Hypothalamus (tissue), 51 donors: ENCODE results near the gene ASCC3.

Source experiments
- DNase-seq, 51 donors: peaks; one replicate each; lab custom pipeline; 2025; lab: John Stamatoyannopoulos, UW

Gene ASCC3

DNA sequence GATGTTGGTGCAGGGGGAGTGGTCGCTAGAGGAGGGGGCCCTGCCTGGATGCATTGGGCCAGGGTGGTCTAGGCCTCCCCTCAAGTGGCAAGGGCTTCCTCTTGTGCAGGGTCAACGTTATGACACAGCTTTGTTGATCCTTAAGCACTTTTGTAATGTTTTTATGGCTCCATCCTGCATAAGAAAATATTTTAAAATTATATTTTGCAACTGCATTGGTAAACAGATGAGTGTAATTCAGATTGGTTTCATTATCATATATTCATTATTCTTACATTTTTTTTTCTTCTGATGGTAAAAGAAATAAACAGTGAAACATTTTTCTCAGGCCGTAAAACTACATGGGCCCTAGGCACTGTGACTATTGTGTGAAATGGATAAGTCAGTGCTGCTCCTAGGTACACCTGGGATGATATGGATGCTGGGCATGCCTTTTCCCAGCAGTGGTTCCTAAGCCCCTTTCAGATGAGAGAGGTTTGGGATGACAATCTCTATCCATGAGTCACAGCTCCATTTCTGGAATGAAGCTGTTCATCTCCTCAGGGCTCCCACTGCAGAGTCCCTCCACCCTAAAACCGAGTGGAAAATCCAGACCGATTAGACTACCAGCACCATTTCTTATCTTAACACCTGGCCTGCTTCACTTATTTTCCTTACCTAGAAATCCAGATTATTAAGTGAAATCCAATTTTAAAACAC, 410.6 kb downstream of the ASCC3 start:
- no peak for DNase-seq

- DNase-seq: no peak
These were observed 411.8 kb downstream of the ASCC3 start for GRCh38 chr6:100469101-100469859.

DNA sequence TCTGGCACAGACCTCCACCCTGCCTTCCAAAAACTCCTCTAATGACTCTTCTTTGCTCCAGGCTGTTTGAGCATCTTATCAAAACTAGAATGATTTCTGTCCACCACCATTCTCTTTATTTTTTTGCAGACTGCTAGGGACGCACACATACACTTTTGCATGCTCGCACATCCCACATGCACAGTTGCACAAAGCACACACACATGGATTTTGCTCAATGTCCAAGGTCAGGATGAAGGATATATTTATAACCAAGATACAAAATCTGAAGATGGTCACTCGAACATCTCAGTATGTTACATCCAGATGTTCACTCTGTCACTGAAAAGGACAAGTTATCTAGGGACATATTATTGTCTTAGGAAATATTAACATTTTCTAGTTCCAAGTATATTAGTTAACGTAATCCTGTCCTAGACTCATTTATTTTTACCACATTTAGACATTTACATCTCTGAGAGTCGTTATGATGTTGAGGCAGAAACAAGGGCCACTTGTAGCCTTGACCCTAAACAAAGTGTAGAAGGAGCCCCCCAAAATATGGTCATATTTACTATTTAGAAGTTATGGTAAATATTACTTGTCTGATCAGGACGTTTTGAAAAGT, 413.0 kb downstream of the ASCC3 start:
- DNase-seq: no peak

GRCh38 chr6:100467129-100468015, 413.8 kb downstream of the ASCC3 start:
- DNase-seq: no peak

- DNase-seq: no peak
These were observed 414.6 kb downstream of the ASCC3 start for GRCh38 chr6:100466410-100467128.

DNA sequence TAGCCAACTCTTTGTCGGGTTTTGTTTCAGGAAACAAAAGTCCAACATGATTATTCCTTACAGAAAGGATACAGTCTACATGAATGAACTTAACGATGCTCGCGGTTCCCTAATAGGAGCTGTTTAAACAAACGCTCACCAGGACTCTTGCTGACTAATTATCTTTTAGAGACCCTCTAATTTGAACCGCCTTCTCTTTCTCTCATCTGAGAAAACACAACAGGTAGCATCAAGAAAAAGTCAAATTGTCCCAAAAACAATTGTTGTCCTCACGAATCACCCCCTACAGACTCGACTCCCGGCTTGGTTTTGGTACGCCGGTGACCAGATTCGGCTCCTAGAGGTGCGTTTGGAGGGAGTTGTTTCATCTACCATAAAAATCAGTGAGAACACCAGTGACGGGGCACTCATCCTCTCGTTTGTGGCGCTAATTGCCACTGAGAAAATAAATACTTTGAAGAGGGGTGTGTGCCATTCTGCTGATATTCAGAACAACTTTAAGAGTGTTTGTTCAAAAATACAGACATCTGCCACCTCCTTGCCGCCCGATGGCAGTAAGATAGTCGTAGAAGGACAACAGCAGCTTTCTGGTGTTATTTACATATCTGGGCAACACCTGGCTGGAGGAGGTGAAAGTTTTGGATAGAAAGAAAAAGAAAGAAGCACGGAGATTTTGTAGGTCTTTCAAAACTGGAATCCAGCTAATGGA, 415.3 kb downstream of the ASCC3 start:
- no peak for DNase-seq

- DNase-seq: peak in 12 of 51 donors; percentile 1 to 51 (median 17)
These were observed 416.0 kb downstream of the ASCC3 start, which contains the start of gene SIM1 for GRCh38 chr6:100464903-100465700. Gene SIM1 (minus strand): TSS chr6:100464921. CDS start chr6:100463468, 1,453 bp downstream.

DNA sequence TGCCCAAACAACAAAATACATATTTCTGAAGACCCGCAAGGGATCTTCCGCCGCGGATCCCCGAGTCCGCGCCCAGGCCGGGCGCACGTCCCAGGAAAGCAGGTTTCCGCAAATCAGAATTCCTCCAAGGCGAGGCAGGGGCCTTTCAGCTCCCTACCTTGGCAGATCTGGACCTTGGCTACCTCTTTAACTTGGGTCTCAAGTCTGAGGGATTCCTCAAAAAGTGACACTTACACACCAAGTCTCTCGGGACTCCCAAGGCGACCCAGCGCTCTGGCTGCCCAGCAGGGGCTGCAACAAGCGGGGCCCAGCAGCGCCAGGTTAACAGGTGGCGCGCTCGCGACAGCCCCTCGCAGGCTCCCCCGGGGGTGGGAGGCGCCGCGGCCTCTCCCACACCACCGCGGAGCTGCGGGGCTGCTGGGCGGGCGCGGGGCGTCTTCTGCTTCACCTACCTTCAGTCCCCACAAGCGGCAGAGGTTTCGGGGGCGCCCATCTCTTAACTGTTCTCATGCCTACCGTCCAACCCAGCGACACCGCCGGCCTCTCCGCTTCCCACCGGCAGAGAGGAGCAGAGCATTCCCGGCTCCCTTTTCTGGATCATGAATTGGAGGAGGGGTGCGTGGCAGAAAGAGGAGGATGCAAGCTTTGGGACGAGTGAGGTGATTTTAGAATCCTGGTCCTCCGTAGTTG, 416.8 kb downstream of the ASCC3 start:
- no peak for DNase-seq

GRCh38 chr6:100463630-100464161, 417.4 kb downstream of the ASCC3 start:
- DNase-seq: no peak

- no peak for DNase-seq
These were observed 418.2 kb downstream of the ASCC3 start for GRCh38 chr6:100462706-100463629.

- DNase-seq: no peak
These were observed 419.0 kb downstream of the ASCC3 start for GRCh38 chr6:100461917-100462705.

GRCh38 chr6:100461278-100461916, 419.7 kb downstream of the ASCC3 start:
- no peak for DNase-seq

- no peak for DNase-seq
These were observed 420.4 kb downstream of the ASCC3 start for GRCh38 chr6:100460650-100461204.

DNA sequence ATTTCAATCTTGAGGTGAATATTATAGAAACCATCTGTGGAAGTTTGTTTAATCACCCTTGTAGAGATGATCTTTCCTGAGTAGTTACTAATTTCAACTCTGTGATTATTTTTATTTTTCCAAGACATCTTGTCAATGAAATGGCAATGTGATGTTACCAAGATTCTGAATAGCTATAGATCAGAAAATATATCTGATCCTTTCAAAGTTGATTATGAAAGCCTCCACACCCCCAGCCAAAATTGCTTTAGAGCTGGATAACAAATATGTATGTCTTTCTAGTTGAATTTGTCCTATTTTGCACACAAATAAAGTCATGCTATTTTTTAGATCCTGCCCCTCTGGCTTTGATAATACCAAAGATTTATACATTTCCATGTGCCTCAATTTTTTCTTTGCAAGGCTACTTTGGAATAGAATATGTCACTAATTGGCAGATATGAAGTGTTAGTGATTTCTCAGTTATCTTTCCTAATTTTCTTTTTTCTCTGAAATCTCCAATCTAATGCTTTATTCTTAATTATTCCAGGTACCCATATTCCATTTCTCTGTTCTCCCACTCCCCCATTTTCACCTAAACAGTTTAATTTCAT, 421.4 kb downstream of the ASCC3 start:
- no peak for DNase-seq
